GM12878 (cell line): ENCODE measurements around the gene ARMH1. TPM values are rescaled to one million over a fixed set of nuclear protein-coding genes. Genes with fewer than 3 reads are reported as not detected.

ENCODE experiments used
- BHLHE40 ChIP-seq, 2 experiments: fragments of 450-650 bp in 1 of 2; IDR thresholded peaks; 2 replicates each; pipeline ENCODE4 v1.6.1; 2011 to 2017; ENCODE audit warnings: low read depth in 2 of 2, borderline replicate concordance in 1 of 2, improper control_type of control experiment in 1 of 2, low read length in 1 of 2, mild to moderate bottlenecking in 1 of 2
- CBX3 ChIP-seq: fragments of 200-600 bp; sonication (generic); IDR thresholded peaks from 2 replicates; pipeline ENCODE4 v1.6.1; 2016; ENCODE audit warnings: low read depth, borderline replicate concordance
- DPF2 ChIP-seq: fragments of 450-650 bp; IDR thresholded peaks from 2 replicates; pipeline ENCODE4 v1.6.1; 2017; ENCODE audit warnings: mild to moderate bottlenecking
- GATAD2B ChIP-seq: fragments of 450-650 bp; conservative IDR thresholded peaks from 2 replicates; pipeline ENCODE4 v1.6.1; 2017; ENCODE audit warnings: low read depth, mild to moderate bottlenecking, moderate library complexity
- HCFC1 ChIP-seq: fragments of 150-350 bp; IDR thresholded peaks from 2 replicates; pipeline ENCODE4 v1.6.1; 2014; ENCODE audit warnings: low read length
- MAX ChIP-seq: IDR thresholded peaks from 2 replicates; pipeline ENCODE4 v1.6.1; 2012; ENCODE audit warnings: low read depth, low read length, improper control_type of control experiment
- NBN ChIP-seq: fragments of 450-650 bp; IDR thresholded peaks from 2 replicates; pipeline ENCODE4 v1.6.1; 2016
- PAX5 ChIP-seq: IDR thresholded peaks from 2 replicates; pipeline ENCODE4 v1.6.1; 2011; ENCODE audit warnings: low read depth, low read length, borderline replicate concordance
- PAX8 ChIP-seq: fragments of 450-650 bp; IDR thresholded peaks from 2 replicates; pipeline ENCODE4 v1.6.1; 2017; ENCODE audit warnings: mild to moderate bottlenecking, moderate library complexity
- POU2F2 ChIP-seq: IDR thresholded peaks from 3 replicates; pipeline ENCODE4 v1.6.1; 2011; ENCODE audit warnings: low read depth, mild to moderate bottlenecking, low read length, borderline replicate concordance
- SMAD1 ChIP-seq: fragments of 450-650 bp; IDR thresholded peaks from 2 replicates; pipeline ENCODE4 v1.6.1; 2018; ENCODE audit warnings: mild to moderate bottlenecking, low read depth; ENCODE audit not compliant: partially characterized antibody
- SMAD5 ChIP-seq: IDR thresholded peaks from 2 replicates; pipeline ENCODE4 v1.6.1; 2016; ENCODE audit warnings: antibody characterized with exemption, low read depth
- SMARCA5 ChIP-seq: fragments of 450-650 bp; IDR thresholded peaks from 2 replicates; pipeline ENCODE4 v1.6.1; 2017; ENCODE audit warnings: mild to moderate bottlenecking
- STAT3 ChIP-seq: IDR thresholded peaks from 2 replicates; pipeline ENCODE4 v1.6.1; 2011; ENCODE audit warnings: low read depth, low read length, improper control_type of control experiment
- TAF1 ChIP-seq: IDR thresholded peaks from 2 replicates; pipeline ENCODE4 v1.6.1; 2011; ENCODE audit warnings: mild to moderate bottlenecking, low read depth, low read length, borderline replicate concordance
- ZBTB11 ChIP-seq: fragments of 450-650 bp; formaldehyde crosslinking; IDR thresholded peaks from 2 replicates; pipeline ENCODE4 v1.5.0; 2022; ENCODE audit warnings: mild to moderate bottlenecking, missing genetic modification characterization
- ZNF207 ChIP-seq: fragments of 450-650 bp; IDR thresholded peaks from 2 replicates; pipeline ENCODE4 v1.6.1; 2014; ENCODE audit warnings: antibody characterized with exemption, mild to moderate bottlenecking, borderline replicate concordance
- ZNF687 ChIP-seq: fragments of 450-650 bp; IDR thresholded peaks from 2 replicates; pipeline ENCODE4 v1.6.1; 2017; ENCODE audit warnings: mild to moderate bottlenecking, moderate library complexity
- ZZZ3 ChIP-seq: IDR thresholded peaks from 2 replicates; pipeline ENCODE4 v1.6.1; 2011; ENCODE audit warnings: low read depth; ENCODE audit not compliant: control insufficient read depth, insufficient read length
- polyA plus RNA-seq, 11 experiments: library from polyadenylated mRNA; depleted of rRNA in 4 of 11; unstranded in 6 of 11; stranded (reverse) in 5 of 11; fragments of >200 nt; fragmentation: Nextera tagmentation in 4 of 11; fragmentation: Illumina TruSeq in 1 of 11; extraction: Ambion mirVana in 4 of 11; extraction: Trizol in 1 of 11; gene quantifications; 1 replicate in 1 of 11; 2 replicates in 10 of 11; pipeline versions ENCODE4 v1.2.1 to v1.2.3, GENCODE V29; 2011 to 2016; ENCODE audit warnings: inconsistent platforms in 2 of 11, missing spikeins in 2 of 11, low read depth in 1 of 11
- total RNA-seq, 4 experiments: library from RNA; depleted of rRNA in 3 of 4; stranded (reverse); fragments of >200 nt in 3 of 4; fragmentation: Illumina TruSeq in 1 of 4; extraction: Trizol in 1 of 4; gene quantifications; 2 replicates each; pipeline versions ENCODE4 v1.2.1 to v1.2.3, GENCODE V29; 2013 to 2021
- TF ChIP-seq, protein P1 (sequence below): fragments of 450-650 bp; IDR thresholded peaks from 2 replicates; pipeline ENCODE4 v1.6.1; 2017; ENCODE audit warnings: borderline replicate concordance

ARMH1 gene
- total and polyA plus RNA-seq, 10 of the 15 experiments (the other 5 are each of a cell fraction or from before 2014, with no cell fraction given): 0.93 to 43.9 (median 8.2) TPM

DNA sequence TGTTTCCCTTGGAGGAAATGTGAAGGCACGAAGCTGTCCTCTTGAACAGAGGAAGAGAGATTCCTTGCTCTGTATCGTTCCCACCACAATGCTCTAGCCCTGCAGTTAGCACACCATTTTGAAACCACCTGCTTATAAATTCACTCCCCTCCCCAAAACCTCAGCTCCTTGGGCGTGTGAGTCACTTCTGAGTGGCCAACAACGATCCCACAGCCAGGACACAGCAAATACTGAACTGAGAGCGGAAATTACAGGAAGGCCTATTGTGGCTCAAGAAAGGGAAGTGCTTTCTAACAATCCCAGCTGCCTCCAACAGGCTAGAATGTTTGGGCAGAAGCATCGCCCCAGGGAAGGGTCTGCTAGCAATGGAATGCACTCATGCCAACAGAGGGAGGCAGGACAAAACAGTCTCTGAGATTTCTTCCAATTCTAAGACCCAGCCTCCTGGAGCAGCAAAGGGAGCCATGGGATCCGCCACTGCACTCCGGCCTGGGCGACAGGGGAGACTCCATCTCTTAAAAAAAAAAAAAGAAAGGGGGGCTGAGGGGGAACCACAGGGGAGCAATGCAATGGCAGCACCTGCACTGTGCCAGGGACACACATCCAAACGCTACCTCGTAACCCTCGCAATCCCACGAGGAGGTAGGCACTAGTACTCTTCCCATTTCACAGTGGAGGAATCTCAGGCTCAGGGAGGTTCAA is 2.1 kb upstream of the ARMH1 start (continued):
- TF ChIP-seq ZBTB11: no peak
- TF ChIP-seq PAX8: no peak
- TF ChIP-seq HCFC1: no peak
- TF ChIP-seq TAF1: peak; percentile 51; the same call in 1 of the 2 replicates
- no peak for TF ChIP-seq ZNF207
- TF ChIP-seq, protein P1, sequence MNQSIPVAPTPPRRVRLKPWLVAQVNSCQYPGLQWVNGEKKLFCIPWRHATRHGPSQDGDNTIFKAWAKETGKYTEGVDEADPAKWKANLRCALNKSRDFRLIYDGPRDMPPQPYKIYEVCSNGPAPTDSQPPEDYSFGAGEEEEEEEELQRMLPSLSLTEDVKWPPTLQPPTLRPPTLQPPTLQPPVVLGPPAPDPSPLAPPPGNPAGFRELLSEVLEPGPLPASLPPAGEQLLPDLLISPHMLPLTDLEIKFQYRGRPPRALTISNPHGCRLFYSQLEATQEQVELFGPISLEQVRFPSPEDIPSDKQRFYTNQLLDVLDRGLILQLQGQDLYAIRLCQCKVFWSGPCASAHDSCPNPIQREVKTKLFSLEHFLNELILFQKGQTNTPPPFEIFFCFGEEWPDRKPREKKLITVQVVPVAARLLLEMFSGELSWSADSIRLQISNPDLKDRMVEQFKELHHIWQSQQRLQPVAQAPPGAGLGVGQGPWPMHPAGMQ: no peak
- TF ChIP-seq SMARCA5: no peak
- TF ChIP-seq SMAD1: no peak
- TF ChIP-seq ZNF687: 0 out of 2 replicates have a peak, but pooled peaks have one; percentile 38
- no peak for TF ChIP-seq GATAD2B
- TF ChIP-seq PAX5: no peak
- TF ChIP-seq POU2F2: no peak
- no peak for TF ChIP-seq STAT3
- no peak for TF ChIP-seq MAX
- 0 out of 2 replicates have a peak, but pooled peaks have one; percentile 47 for TF ChIP-seq NBN
- no peak for TF ChIP-seq ZZZ3
- 0 out of 2 replicates have a peak, but pooled peaks have one; percentile 35 for TF ChIP-seq DPF2
- TF ChIP-seq BHLHE40 (IDR thresholded peaks at IDR 0.05; ENCODE audit: borderline replicate concordance in 1 of 2, low read depth in 2 of 2, low read length in 1 of 2): peak; percentile 16 to 35; a peak in 1 of 4 replicates
- 0 out of 2 replicates have a peak, but pooled peaks have one; percentile 36 for TF ChIP-seq SMAD5
- no peak for TF ChIP-seq CBX3
